ENCODE data around the gene PRKAG2.

Gene PRKAG2

GRCh38 chr7:151872531-151873401 lies 4.1 kb downstream of the PRKAG2 start:
- peaks cover 18 to 25% of the 10 kb centered on the region in 2 experiments for H3K4me1 ChIP-seq (ENCODE audit: control insufficient read depth in 1 of 2, insufficient read depth in 1 of 2, low read depth in 1 of 2, low read length in 1 of 2)

GRCh38 chr7:151871904-151872303 lies 5.0 kb downstream of the PRKAG2 start:
- Histone ChIP-seq H3K9me3 (no peaks in the 10 kb centered on the region), H3K4me1 (ENCODE audit: control insufficient read depth in 1 of 2, insufficient read depth in 1 of 2, low read depth in 1 of 2, low read length in 1 of 2) (peaks cover 15 to 20% of the 10 kb centered on the region in 2 experiments), H3K4me3 (ENCODE audit: low read depth in 1 of 2, low read length in 1 of 2) (no peak overlapping the region), H3K27me3 (peaks cover 26% of the 10 kb centered on the region), H3K36me3 (no peaks in the 10 kb centered on the region), H3K27ac (no peak overlapping the region)
- no peak for TF ChIP-seq CTCF (IDR thresholded peaks at IDR 0.05)

More at GRCh38 chr7:151872531-151873401, 4.1 kb downstream of the PRKAG2 start:
- H3K36me3 ChIP-seq = no peaks in the 10 kb centered on the region
- no peak overlapping the region for H3K4me3 ChIP-seq (ENCODE audit: low read depth in 1 of 2, low read length in 1 of 2)
- H3K9me3 ChIP-seq = no peaks in the 10 kb centered on the region
- TF ChIP-seq CTCF (IDR thresholded peaks at IDR 0.05) = no peak
- no peak overlapping the region for H3K27ac ChIP-seq
- H3K27me3 ChIP-seq = peaks cover 34% of the 10 kb centered on the region

GRCh38 chr7:151871189-151871735 lies 5.7 kb downstream of the PRKAG2 start:
- H3K4me1 ChIP-seq (ENCODE audit: control insufficient read depth in 1 of 2, insufficient read depth in 1 of 2, low read depth in 1 of 2, low read length in 1 of 2) = peaks cover 10 to 14% of the 10 kb centered on the region in 2 experiments
- TF ChIP-seq CTCF (IDR thresholded peaks at IDR 0.05) = no peak

DNA sequence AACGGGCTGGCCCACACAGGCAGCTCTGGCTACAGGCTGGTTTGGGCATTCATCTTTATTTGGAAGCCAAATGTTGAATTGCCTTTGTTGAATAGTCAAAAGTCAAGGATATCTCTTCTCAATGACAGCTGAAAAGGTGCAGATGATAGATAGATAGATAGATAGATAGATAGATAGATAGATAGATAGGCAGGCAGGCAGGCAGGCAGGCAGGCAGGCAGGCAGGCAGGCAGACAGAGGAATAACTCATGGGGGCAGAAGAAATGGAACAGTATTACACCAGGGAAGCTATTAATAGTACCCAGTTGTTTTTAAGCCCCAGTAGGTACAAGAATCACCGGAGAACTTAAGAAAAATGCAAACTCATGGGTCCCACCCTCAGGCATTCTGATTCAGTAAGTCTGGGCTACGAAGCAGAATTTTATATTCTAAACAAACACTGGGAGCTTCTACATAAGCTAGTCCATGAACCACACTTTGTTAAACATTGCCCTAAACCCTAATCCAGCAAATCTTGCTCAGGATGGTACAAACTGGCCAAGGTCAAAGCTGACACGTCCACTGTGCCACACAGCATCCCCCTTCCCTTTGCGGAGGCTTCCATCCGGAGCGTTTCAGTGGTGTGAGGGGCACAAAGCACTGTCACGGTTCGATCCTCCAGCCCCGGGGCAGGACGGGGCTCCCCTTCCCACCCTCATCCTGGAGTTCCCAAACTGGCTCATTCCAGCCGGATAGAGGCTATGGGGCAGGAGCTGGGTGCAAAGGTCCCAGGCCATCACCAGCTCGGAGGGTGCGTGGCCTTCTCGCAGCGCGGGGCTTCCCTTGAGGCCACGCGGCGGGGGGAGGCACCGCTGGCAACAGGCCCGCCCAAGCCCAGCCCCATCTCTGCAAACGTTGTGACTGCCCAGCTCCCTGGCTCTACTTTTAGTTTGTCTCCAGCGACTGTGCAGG lies 6.7 kb downstream of the PRKAG2 start:
- H3K27me3 ChIP-seq = peaks cover 9% of the 10 kb centered on the region
- peaks cover 4% of the 10 kb centered on the region in 2 experiments for H3K4me1 ChIP-seq (ENCODE audit: control insufficient read depth in 1 of 2, insufficient read depth in 1 of 2, low read depth in 1 of 2, low read length in 1 of 2)
- no peak overlapping the region for H3K27ac ChIP-seq
- no peak for TF ChIP-seq CTCF (IDR thresholded peaks at IDR 0.05)
- H3K9me3 ChIP-seq = no peaks in the 10 kb centered on the region
- H3K36me3 ChIP-seq = no peaks in the 10 kb centered on the region
- no peak overlapping the region for H3K4me3 ChIP-seq (ENCODE audit: low read depth in 1 of 2, low read length in 1 of 2)

More at GRCh38 chr7:151871189-151871735, 5.7 kb downstream of the PRKAG2 start:
- Histone ChIP-seq H3K4me3 (ENCODE audit: low read depth in 1 of 2, low read length in 1 of 2) (no peak overlapping the region), H3K36me3 (no peaks in the 10 kb centered on the region), H3K27me3 (peaks cover 19% of the 10 kb centered on the region), H3K27ac (no peak overlapping the region), H3K9me3 (no peaks in the 10 kb centered on the region)

GRCh38 chr7:151869455-151869854 lies 7.5 kb downstream of the PRKAG2 start:
- peaks cover 1% of the 10 kb centered on the region for H3K27me3 ChIP-seq
- H3K4me3 ChIP-seq (ENCODE audit: low read depth in 1 of 2, low read length in 1 of 2) = no peak overlapping the region
- no peaks in the 10 kb centered on the region for H3K9me3 ChIP-seq
- H3K4me1 ChIP-seq (ENCODE audit: control insufficient read depth in 1 of 2, insufficient read depth in 1 of 2, low read depth in 1 of 2, low read length in 1 of 2) = no peaks in the 10 kb centered on the region
- H3K27ac ChIP-seq = no peak overlapping the region
- TF ChIP-seq CTCF (IDR thresholded peaks at IDR 0.05) = no peak
- no peaks in the 10 kb centered on the region for H3K36me3 ChIP-seq

Data from neutrophil (primary cell).